C4-2B (cell line): ENCODE measurements around the gene GRK5.

Source experiments
- H3K27ac ChIP-seq: fragments of 450-650 bp; 2 replicates; pipeline ENCODE4 v1.5.1; 2017
- CTCF ChIP-seq: fragments of 450-650 bp; conservative IDR thresholded peaks from 2 replicates; pipeline ENCODE4 v1.5.1; 2017; ENCODE audit warnings: mild to moderate bottlenecking
- ZFX ChIP-seq: fragments of 450-650 bp; IDR thresholded peaks from 2 replicates; pipeline ENCODE4 v1.6.1; 2017

Gene GRK5

GRCh38 chr10:119449760-119450461 is 242.5 kb downstream of the GRK5 start:
- TF ChIP-seq CTCF = no peak
- no peak overlapping the region for H3K27ac ChIP-seq

- no peak overlapping the region for H3K27ac ChIP-seq
- TF ChIP-seq ZFX (no peak), CTCF (no peak)
Measured at GRCh38 chr10:119450606-119451299, 243.4 kb downstream of the GRK5 start.

GRCh38 chr10:119451300-119451896 is 244.0 kb downstream of the GRK5 start:
- no peak for TF ChIP-seq CTCF
- no peak for TF ChIP-seq ZFX
- H3K27ac ChIP-seq = no peak overlapping the region

GRCh38 chr10:119452396-119452795 is 245.0 kb downstream of the GRK5 start:
- TF ChIP-seq ZFX (no peak), CTCF (no peak)
- no peak overlapping the region for H3K27ac ChIP-seq

GRCh38 chr10:119453313-119453712 is 245.9 kb downstream of the GRK5 start:
- TF ChIP-seq ZFX = no peak
- TF ChIP-seq CTCF = no peak
- H3K27ac ChIP-seq = no peak overlapping the region

- TF ChIP-seq CTCF (no peak), ZFX (no peak)
- no peak overlapping the region for H3K27ac ChIP-seq
Measured at GRCh38 chr10:119454316-119454715, 246.9 kb downstream of the GRK5 start.

GRCh38 chr10:119454990-119455389 is 247.6 kb downstream of the GRK5 start:
- TF ChIP-seq CTCF (no peak), ZFX (no peak)
- no peak overlapping the region for H3K27ac ChIP-seq
